Astrocyte (in vitro differentiated cells and primary cell): ENCODE results near the gene DLGAP1.

Source experiments
- CTCF ChIP-seq: IDR thresholded peaks from 2 replicates; pipeline ENCODE4 v1.5.1; 2011; ENCODE audit warnings: low read depth, mild to moderate bottlenecking, inconsistent platforms, low read length, moderate library complexity; ENCODE audit not compliant: insufficient read depth
- EZH2 ChIP-seq: IDR thresholded peaks from 2 replicates; pipeline ENCODE4 v1.6.1; 2012; ENCODE audit warnings: mild to moderate bottlenecking, low read length, inconsistent platforms; ENCODE audit not compliant: insufficient read depth

GRCh38 chr18:3815991-3816390 is 639.1 kb downstream of the DLGAP1 start:
- no peak for TF ChIP-seq CTCF
- no peak for TF ChIP-seq EZH2
